HUES64 (cell line): ENCODE results near the gene ADGRL1. TPM values are rescaled to one million over a fixed set of nuclear protein-coding genes. Genes with fewer than 3 reads are reported as not detected.
"Not testable (repeated sequence)": the region's sequence is repeated elsewhere in the genome, so short reads cannot be mapped to it uniquely, and the experiment has no call there.

Experiments
- H3K27ac ChIP-seq: 2 replicates; pipeline ENCODE4 v1.7.0; 2013; ENCODE audit warnings: low read depth, low read length, inconsistent platforms
- H3K27me3 ChIP-seq: 2 replicates; pipeline ENCODE4 v1.6.1; 2013; ENCODE audit warnings: mild to moderate bottlenecking, low read length; ENCODE audit not compliant: insufficient read depth
- H3K36me3 ChIP-seq: 2 replicates; pipeline ENCODE4 v1.6.1; 2013; ENCODE audit warnings: mild to moderate bottlenecking, low read length; ENCODE audit not compliant: insufficient read depth
- H3K4me1 ChIP-seq: 2 replicates; pipeline ENCODE4 v1.6.1; 2013; ENCODE audit warnings: mild to moderate bottlenecking, low read length, moderate library complexity; ENCODE audit not compliant: insufficient read depth
- H3K4me3 ChIP-seq: 2 replicates; pipeline ENCODE4 v1.5.1; 2013; ENCODE audit warnings: mild to moderate bottlenecking, low read length, moderate library complexity
- H3K9ac ChIP-seq: 2 replicates; pipeline ENCODE4 v1.6.1; 2013; ENCODE audit warnings: mild to moderate bottlenecking, low read depth, low read length
- H3K9me3 ChIP-seq: 2 replicates; pipeline ENCODE4 v1.6.1; 2013; ENCODE audit warnings: low read depth, low read length; ENCODE audit not compliant: insufficient read depth
- WGBS: fragments of 150-250, 120-280 bp; methylation state at CpG from one replicate; pipeline ENCODE4 v1.1.7; 2013; ENCODE audit warnings: missing lambda C conversion rate; 5-methylcytosine and 5-hydroxymethylcytosine counted together
- polyA plus RNA-seq, 2 experiments: library from polyadenylated mRNA; stranded (reverse); fragments of 50-300 nt; gene quantifications; one replicate each; pipeline ENCODE4 v1.2.3, GENCODE V29; 2013

Gene ADGRL1
- polyA plus RNA-seq (2013, experiment 1 of 2): 60.2 TPM
- polyA plus RNA-seq (2013, experiment 2 of 2): 61.1 TPM

DNA sequence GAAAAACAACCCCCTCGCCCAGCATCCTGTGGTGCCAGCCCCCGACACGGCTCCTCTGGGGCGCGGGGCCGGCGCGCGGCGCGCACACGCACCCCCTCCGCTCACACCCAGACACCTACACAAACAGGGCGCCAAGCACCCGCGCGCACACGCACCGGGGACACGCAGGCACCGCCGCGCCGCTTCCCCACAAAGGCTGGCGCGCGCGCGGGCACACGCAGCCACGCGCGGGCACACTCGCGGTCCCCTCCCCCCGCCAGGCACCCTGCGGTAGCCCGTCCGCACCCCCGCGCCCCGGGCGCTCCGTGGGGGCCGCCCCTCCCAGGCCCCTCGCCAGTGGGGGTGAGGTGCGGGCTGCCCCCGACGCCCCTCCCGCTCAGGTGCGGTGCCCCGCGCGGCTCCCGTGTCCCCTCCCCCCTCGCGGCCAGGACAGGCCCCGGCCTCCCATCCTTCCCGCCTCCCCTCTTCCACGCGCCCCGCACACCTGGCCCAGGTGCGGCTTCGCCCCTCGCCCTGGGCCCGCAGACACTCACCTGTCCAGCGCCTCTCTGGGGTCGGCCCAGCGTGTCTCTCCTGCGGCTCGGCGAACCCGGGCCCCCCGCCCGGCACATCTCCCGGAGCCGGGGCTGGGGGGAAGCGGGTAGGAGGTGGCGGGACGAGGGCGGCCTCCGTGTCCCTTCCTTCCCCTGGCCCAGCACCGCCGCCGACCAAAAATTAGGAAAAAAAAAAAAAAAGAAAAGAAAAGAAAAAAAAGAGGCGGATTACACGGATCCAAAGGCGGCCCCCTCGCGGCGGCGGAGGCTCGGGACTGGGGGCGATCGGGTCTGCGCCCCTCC is at the start of gene ADGRL1:
ADGRL1 (minus strand) TSS at position 718 of the 836 bp plus-strand sequence. CDS start 22,567 bp downstream, outside the sequence.
- under 1% methylated on average over 96 of the region's 96 CpGs for WGBS
- peak within 1 kb of the TSS; percentile 94 for H3K27ac ChIP-seq
- peaks cover 11% of the 10 kb centered on the region for H3K4me1 ChIP-seq
- peak within 1 kb of the TSS; percentile 92 for H3K9ac ChIP-seq
- not testable (repeated sequence) for H3K36me3 ChIP-seq, H3K9me3 ChIP-seq
- H3K4me3 ChIP-seq: peak within 1 kb of the TSS; percentile 75
- H3K27me3 ChIP-seq: peaks cover 12% of the 10 kb centered on the region

DNA sequence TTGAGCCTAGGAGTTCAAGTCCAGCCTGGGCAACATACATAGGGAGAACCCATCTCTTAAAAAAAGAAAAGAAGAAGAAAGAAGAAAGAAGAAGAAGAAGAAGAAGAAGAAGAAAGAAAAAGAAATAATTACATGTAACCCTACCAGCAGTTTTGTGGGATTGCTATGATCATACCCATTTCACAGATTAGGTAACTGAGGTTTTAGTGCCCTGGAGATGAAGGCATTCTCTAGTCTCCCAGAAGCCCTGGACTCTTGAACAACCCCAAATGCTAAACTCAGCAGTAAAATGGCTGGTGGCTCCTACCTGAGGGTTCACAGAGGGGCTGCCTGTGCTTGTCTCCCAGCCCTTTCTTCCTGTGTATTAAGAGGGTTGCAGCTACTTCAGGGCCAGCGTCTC is 49.3 kb upstream of the ADGRL1 start:
- H3K4me1 ChIP-seq, H3K27ac ChIP-seq, H3K9ac ChIP-seq, H3K9me3 ChIP-seq, H3K27me3 ChIP-seq, H3K4me3 ChIP-seq, H3K36me3 ChIP-seq: not testable (repeated sequence)
- 89% methylated on average over 1 of the region's 1 CpG for WGBS

DNA sequence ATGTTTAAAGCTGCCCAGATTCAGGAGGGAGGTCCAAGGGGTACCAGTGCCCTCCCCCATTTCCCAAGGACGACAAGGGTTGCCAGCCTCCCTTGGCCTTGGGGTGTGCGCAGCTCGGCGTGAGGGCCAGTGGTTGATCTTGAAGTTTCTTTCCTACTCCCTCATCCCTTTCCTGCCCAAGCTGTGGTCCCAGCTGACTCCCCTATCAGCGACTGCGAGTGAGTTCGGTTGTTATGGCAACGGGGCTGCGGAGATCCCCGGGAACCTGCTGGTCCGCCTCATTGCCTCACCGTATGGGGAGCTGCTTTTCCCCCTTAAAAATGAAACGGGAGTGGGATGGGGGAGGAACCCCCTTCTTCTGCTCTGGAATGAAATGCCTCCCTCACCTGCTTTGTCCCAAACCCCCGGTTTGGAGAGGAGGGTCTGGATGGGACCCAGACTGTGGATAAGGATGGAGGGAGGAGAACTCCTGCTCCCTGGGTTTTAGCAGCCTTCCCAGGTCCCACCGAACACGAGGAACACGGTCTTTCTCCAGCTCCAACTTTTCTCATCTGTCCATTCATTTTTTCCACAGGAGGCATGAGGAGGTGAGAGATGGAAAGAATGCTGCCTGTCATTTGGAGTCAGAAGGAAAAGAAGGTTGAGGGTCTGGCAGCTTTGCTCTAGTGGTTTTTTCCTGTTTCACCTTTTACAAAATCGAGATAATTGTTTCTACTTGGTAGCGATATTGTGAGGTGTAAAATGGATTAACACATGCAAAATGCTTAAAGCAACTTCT is 48.0 kb upstream of the ADGRL1 start:
- H3K4me3 ChIP-seq, H3K27ac ChIP-seq, H3K36me3 ChIP-seq, H3K9ac ChIP-seq, H3K27me3 ChIP-seq, H3K4me1 ChIP-seq, H3K9me3 ChIP-seq: not testable (repeated sequence)
- 23% methylated on average over 14 of the region's 19 CpGs for WGBS

DNA sequence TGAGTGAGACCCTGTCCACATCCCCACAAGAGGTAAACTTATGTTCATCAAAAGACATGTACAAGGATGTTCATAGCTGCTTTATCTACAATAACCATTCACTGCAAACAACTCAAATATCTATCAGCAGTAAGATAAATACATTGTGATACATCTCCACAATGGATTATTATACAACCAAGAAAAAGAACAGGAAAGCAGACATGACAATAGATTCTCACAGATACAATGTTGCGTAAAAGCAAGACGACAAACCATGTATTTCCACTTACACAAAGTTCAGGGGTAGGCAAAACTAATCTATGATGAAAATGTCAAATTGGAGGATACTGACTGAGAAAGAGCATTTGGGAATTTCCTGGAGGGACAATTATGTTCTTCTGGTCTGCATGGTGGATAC is 46.2 kb upstream of the ADGRL1 start:
- 96% methylated on average over 2 of the region's 2 CpGs for WGBS
- not testable (repeated sequence) for H3K4me1 ChIP-seq, H3K36me3 ChIP-seq, H3K4me3 ChIP-seq, H3K9ac ChIP-seq, H3K27me3 ChIP-seq, H3K27ac ChIP-seq, H3K9me3 ChIP-seq

DNA sequence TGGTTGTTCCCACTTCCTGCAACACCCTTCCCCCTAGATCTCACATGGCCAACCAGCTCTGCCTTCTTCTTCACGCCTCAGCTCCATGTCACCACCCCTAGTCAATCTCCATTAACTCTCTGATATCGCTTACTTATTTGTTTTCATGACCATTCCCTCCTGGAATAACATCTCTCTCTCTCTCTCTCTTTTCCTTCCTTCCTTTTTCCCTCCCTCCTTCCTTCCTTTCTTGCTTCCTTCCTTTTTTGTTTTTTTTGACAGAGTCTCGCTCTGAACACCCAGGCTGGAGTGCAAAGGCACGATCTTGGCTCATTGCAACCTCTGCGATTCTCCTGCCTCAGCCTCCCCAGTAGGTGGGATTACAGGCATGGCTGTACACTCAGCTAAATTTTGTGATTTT is 44.9 kb upstream of the ADGRL1 start:
- 82% methylated on average over 5 of the region's 5 CpGs for WGBS
- Histone ChIP-seq H3K4me3 (no peak overlapping the region), H3K9ac (no peak overlapping the region)

DNA sequence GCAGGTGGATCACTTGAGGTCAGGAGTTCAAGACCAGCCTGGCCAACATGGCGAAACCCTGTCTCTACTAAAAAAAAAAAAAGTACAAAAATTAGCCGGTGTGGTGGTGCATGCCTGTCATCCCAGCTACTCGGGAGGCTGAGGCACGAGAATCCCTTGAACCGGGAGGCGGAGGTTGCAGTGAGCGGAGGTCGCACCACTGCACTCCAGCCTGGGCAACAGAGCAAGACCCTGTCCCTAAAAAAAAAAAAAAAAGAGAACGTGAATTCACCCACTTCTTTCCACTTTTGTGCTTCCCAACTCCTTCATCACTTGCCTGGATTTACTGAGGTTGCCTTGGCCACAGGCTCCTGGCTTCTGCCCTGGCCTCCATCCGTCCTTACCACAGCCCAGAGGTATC is 44.3 kb upstream of the ADGRL1 start:
- not testable (repeated sequence) for H3K9me3 ChIP-seq, H3K27ac ChIP-seq, H3K4me1 ChIP-seq, H3K4me3 ChIP-seq, H3K36me3 ChIP-seq, H3K9ac ChIP-seq, H3K27me3 ChIP-seq
- WGBS: 92% methylated on average over 10 of the region's 10 CpGs

More for the DNA sequence above, 44.9 kb upstream of the ADGRL1 start:
- Histone ChIP-seq H3K36me3 (no peaks in the 10 kb centered on the region), H3K27ac (no peak overlapping the region), H3K9me3 (no peaks in the 10 kb centered on the region), H3K4me1 (peaks cover 4% of the 10 kb centered on the region; the same call in 1 of the 2 replicates), H3K27me3 (no peaks in the 10 kb centered on the region)

DNA sequence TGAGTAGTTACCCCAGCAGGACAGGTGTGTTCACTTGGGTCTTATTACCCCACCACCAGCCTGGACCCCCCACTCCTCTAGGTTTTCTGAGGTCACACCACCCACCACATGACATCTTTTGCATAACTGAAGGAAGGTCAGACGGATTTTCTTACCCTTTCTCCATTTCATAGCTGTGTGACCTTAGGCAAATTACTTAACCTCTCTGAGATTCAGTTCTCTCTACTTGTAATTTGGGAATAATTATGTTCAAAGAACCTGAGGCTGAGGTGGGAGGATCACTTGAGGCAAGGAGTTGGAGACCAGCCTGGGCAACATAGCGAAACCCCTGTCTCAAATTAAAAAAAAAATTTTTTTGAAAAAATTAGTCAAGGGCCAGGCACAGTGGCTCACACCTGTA is 43.9 kb upstream of the ADGRL1 start:
- not testable (repeated sequence) for H3K9me3 ChIP-seq, H3K4me1 ChIP-seq, H3K9ac ChIP-seq, H3K27me3 ChIP-seq, H3K36me3 ChIP-seq
- WGBS: 63% methylated on average over 2 of the region's 2 CpGs
- Histone ChIP-seq H3K27ac (peak overlapping the region; percentile 99; the same call in 1 of the 2 replicates), H3K4me3 (peak overlapping the region; percentile 61; the same call in 1 of the 2 replicates)

DNA sequence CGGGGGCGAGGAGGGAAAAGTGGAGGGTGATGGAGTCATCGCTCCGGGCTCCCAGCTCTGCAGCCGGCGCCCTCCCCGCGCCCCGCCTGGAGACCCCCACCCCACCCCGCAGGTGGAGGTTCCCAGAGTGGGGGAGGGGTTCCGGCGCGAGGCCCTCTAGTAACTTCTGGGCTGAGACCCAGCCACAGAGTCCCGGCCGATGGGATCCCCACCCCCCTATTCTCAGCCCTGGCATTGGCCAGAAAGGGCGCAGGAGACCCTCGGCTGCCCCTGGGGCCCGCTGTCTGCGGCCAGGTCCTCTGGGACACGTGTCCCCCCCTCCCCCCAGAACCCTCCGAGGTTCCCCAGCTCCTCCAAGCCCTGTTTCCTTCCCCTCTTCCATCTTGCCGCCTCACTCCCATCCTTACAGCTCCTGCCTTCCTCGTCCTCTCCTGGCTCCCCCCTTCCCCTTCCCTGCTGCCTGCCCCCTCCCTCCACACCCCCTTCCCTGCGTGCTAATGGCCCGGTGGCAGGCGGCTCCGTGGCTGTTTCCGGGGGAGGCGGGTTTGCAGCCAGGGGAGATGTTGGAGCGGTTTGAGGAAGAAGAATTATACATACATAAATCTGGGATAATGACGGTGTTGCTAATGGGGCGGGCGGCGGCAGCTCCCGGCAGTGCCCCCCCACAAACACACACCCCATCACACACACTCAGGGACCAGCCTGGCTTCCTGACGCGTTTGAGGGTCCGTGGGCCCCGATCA is 43.2 kb upstream of the ADGRL1 start:
- H3K9ac ChIP-seq: peak overlapping the region; percentile 90
- H3K9me3 ChIP-seq, H3K4me1 ChIP-seq, H3K36me3 ChIP-seq, H3K27me3 ChIP-seq: not testable (repeated sequence)
- peak overlapping the region; percentile 61 for H3K4me3 ChIP-seq
- H3K27ac ChIP-seq: peak overlapping the region; percentile 99
- WGBS: 1% methylated on average over 24 of the region's 39 CpGs

DNA sequence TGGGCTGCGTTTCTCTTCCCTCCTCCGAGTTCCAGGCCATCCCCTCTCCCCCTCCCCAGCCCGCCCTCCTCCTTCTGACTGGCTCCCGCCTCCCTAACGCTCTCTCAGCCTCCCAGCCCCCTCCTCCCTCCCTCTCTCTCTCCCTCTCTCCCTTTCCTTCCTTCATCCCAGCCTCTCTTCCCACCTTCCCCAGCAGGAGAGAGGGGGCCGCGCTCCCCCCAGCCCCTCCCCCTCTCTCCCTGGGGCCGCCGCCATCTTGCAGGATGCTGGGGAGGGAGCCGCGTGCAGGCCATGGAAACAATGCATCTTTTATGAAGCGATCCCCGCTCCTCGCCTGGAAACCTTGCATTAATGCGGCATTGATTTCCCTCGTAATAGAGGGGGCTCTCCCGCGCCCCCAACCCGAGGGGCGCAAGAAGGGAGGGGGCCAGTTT is 42.6 kb upstream of the ADGRL1 start:
- Histone ChIP-seq H3K27me3 (no peaks in the 10 kb centered on the region), H3K9ac (peak overlapping the region; percentile 90), H3K36me3 (no peaks in the 10 kb centered on the region), H3K4me3 (peak overlapping the region; percentile 61), H3K27ac (peak overlapping the region; percentile 99), H3K4me1 (no peaks in the 10 kb centered on the region), H3K9me3 (no peaks in the 10 kb centered on the region)
- WGBS: under 1% methylated on average over 20 of the region's 20 CpGs

DNA sequence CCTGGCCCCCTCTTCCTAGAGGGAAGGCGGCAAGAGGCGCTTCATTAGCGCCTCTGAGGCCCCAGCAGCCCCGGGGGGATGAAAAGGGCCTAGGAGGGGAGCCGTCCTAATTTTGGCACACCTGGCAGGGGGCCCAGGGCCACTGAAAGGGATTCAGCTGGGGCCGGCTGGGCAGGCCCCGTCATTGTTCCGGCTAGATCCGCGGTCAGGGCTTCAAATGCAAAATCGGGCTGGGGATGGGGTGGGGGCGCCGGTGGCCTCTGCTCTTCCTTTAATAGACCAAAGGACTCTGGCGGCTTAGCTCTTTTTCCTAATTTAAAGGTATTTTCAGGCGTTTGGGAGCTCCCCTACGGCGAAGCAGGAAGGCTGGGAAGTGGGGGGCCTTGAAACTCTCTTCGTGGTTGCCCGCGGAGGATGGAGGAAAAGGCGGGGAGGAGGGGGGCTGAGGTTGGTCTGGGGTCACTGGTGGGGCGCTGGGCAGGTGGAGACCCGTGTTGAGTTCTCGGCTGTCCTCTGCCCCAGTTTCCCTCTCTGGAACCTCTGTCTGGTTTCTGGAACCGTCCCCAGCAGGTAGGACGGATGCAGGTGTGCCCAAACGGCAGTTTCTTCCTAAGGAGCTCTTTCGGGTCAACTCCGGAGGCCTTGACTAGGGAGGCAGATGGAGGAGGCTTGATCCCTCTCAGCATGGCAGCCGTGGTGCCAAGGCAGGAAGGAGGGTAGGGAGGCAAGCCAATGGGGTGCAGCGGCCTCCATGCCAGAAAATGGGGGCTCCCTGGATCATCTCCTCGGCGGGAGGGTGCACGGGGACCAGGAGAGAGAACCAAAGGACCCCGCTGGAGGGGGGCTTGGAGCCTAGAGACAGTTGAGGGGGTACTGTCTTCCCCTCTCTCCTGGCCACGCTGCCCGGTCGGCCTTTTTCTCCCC is 41.8 kb upstream of the ADGRL1 start:
- Histone ChIP-seq H3K9ac (peak overlapping the region; percentile 76), H3K4me3 (peak overlapping the region; percentile 58), H3K27ac (peak overlapping the region; percentile 97)

More for the DNA sequence above, 41.8 kb upstream of the ADGRL1 start:
- H3K36me3 ChIP-seq, H3K9me3 ChIP-seq, H3K27me3 ChIP-seq, H3K4me1 ChIP-seq: not testable (repeated sequence)
- WGBS: under 1% methylated on average over 35 of the region's 38 CpGs
